HG03060 (cell line): Measurements from ENCODE around the gene WNT10A.
"Not testable (repeated sequence)": the region's sequence is repeated elsewhere in the genome, so short reads cannot be mapped to it uniquely, and the experiment has no call there.

Source experiments
- ATAC-seq: cut with Tn5 transposase; IDR thresholded peaks from one replicate; pipeline ENCODE4 v1.9.1; 2021; ENCODE audit warnings: low read depth, moderate number of reproducible peaks; ENCODE audit not compliant: unreplicated experiment

WNT10A gene

DNA sequence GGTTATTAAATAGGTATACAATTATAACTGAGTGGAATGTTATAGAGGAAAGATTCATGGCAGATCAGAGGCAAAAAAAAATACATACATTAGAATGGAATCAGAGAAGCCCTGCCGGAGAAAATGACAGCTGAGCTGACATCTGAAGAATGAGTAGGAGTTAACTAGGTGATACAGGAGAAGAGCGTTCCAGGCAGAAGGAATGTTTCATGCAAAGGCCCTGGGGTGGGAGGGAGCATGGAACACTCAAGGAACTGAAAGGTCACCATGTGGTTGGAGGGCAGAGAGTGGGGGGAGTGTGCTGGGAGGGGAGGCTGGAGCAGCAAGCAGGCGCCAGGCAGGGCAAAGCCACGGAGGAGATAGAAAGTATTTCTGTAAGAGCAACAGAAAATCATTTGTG is 47.2 kb downstream of the WNT10A start:
- no peak for ATAC-seq

DNA sequence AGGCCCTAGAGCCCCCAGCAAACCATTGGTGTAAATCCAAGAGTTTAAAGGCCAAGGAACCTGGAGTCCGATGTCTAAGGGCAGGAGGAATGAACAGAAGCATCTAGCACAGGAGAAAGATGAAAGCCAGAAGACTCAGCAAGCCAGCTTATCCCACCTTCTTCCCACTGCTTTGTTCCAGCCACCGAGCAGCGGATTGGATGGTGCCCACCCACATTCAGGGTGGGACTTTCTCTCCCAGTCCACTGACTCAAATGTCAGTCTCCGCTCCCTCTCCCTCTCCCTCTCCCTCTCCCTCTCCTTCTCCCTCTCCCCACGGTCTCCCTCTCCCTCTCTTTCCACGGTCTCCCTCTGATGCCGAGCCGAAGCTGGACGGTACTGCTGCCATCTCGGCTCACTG is 49.8 kb downstream of the WNT10A start:
- ATAC-seq, result not testable (repeated sequence)

GRCh38 chr2:218931751-218932150 is 51.1 kb downstream of the WNT10A start:
- ATAC-seq, result not testable (repeated sequence)
